Smooth muscle cell (in vitro differentiated cells): ENCODE data around the gene BRIP1. TPM values are rescaled to one million over a fixed set of nuclear protein-coding genes. Genes with fewer than 3 reads are reported as not detected.

Experiments
- DNase-seq: peaks from one replicate; lab custom pipeline; 2025; ENCODE audit not compliant: unreplicated experiment; lab: John Stamatoyannopoulos, UW
- H2AFZ ChIP-seq: fragments of 200-600 bp; sonication (generic); 2 replicates; pipeline ENCODE4 v1.6.0; 2016; ENCODE audit warnings: antibody characterized with exemption, low read depth, mild to moderate bottlenecking
- H3F3A ChIP-seq: fragments of 200-600 bp; sonication (generic); 2 replicates; pipeline ENCODE4 v1.6.0; 2017; ENCODE audit warnings: antibody characterized with exemption, low read depth
- H3K27ac ChIP-seq: fragments of 200-600 bp; sonication (generic); 2 replicates; pipeline ENCODE4 v1.5.1; 2016; ENCODE audit warnings: low read depth, mild to moderate bottlenecking
- H3K27me3 ChIP-seq: fragments of 200-600 bp; sonication (generic); 2 replicates; pipeline ENCODE4 v1.6.1; 2016; ENCODE audit warnings: low read depth, mild to moderate bottlenecking
- H3K36me3 ChIP-seq: fragments of 200-600 bp; sonication (generic); 2 replicates; pipeline ENCODE4 v1.5.1; 2016; ENCODE audit warnings: low read depth
- H3K4me1 ChIP-seq: fragments of 200-600 bp; sonication (generic); 2 replicates; pipeline ENCODE4 v1.5.1; 2016; ENCODE audit warnings: low read depth
- H3K4me2 ChIP-seq: fragments of 200-600 bp; sonication (generic); 2 replicates; pipeline ENCODE4 v1.6.0; 2016; ENCODE audit warnings: mild to moderate bottlenecking
- H3K4me3 ChIP-seq: fragments of 200-600 bp; sonication (generic); 2 replicates; pipeline ENCODE4 v1.5.1; 2016; ENCODE audit warnings: mild to moderate bottlenecking
- H3K79me2 ChIP-seq: fragments of 200-600 bp; sonication (generic); 2 replicates; pipeline ENCODE4 v1.6.0; 2016; ENCODE audit warnings: low read depth, mild to moderate bottlenecking
- H3K9ac ChIP-seq: fragments of 200-600 bp; sonication (generic); 2 replicates; pipeline ENCODE4 v1.6.0; 2016; ENCODE audit warnings: low read depth
- H3K9me3 ChIP-seq: fragments of 200-600 bp; sonication (generic); replicated peaks from 2 replicates; pipeline ENCODE4 v1.5.1; 2016; ENCODE audit warnings: low read depth
- H4K20me1 ChIP-seq: fragments of 200-600 bp; sonication (generic); 2 replicates; pipeline ENCODE4 v1.6.0; 2016; ENCODE audit warnings: low read depth
- WGBS: methylation state at CpG from one replicate; pipeline ENCODE4 v1.1.7; 2016; ENCODE audit warnings: low lambda C conversion rate; 5-methylcytosine and 5-hydroxymethylcytosine counted together
- polyA plus RNA-seq: library from polyadenylated mRNA; unstranded; fragments of >200 nt; fragmentation: Nextera tagmentation; extraction: Ambion mirVana; gene quantifications from 2 replicates; pipeline ENCODE4 v1.2.1, GENCODE V29; 2016
- total RNA-seq: library from RNA; depleted of rRNA; stranded (reverse); fragments of >200 nt; gene quantifications from 2 replicates; pipeline ENCODE4 v1.2.3, GENCODE V29; 2014
- TF ChIP-seq, protein P1 (sequence below): fragments of 200-600 bp; sonication (generic); IDR thresholded peaks from 2 replicates; pipeline ENCODE4 v1.5.1; 2017; ENCODE audit warnings: borderline replicate concordance, mild to moderate bottlenecking, antibody characterized with exemption; ENCODE audit not compliant: insufficient read depth, poor library complexity, severe bottlenecking

The BRIP1 gene
- total and polyA plus RNA-seq, 2 experiments from 2014 or later, result 0.71 to 9.1 TPM

DNA sequence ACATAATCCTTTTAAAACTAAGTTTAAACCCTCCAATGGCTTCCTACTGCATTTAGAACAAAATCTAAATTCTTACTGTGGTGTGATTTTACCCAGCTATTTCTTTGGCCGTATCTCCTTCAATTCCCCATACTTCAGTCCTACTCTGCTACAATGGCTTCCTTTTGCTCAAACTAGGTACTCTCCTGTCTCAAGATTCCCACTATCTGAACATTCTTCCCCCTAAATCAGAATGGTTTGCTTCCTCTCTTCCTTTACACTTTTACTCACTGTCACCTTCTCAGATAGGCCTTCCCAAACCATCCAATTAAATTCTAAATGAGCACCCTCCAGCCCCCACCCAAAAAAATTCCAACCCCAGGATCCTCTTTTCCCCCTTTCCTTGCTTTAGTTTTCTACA, 109.2 kb downstream of the BRIP1 start:
- TF ChIP-seq, protein P1, sequence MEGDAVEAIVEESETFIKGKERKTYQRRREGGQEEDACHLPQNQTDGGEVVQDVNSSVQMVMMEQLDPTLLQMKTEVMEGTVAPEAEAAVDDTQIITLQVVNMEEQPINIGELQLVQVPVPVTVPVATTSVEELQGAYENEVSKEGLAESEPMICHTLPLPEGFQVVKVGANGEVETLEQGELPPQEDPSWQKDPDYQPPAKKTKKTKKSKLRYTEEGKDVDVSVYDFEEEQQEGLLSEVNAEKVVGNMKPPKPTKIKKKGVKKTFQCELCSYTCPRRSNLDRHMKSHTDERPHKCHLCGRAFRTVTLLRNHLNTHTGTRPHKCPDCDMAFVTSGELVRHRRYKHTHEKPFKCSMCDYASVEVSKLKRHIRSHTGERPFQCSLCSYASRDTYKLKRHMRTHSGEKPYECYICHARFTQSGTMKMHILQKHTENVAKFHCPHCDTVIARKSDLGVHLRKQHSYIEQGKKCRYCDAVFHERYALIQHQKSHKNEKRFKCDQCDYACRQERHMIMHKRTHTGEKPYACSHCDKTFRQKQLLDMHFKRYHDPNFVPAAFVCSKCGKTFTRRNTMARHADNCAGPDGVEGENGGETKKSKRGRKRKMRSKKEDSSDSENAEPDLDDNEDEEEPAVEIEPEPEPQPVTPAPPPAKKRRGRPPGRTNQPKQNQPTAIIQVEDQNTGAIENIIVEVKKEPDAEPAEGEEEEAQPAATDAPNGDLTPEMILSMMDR, result no peak
- WGBS, result 93% methylated on average over 1 of the region's 1 CpG
- no peak overlapping the region for H3K27ac ChIP-seq

DNA sequence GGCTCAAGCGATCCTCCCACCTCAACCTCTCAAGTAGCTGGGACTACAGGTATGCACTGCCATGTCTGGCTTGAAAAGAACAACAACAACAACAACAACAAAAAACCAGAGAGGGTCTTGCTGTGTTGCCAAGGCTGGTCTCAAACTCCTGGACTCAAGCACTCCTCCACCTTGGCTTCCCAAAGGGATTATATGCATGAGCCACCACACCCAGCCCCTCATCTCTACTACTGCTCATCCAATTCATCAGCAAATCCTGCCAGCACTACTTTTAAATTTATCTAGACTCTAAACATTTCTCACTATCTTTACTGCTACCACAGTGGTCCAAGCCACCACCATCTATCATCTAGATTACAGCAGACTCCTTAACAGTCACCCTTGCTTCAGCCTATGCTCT, 109.6 kb downstream of the BRIP1 start:
- no peak overlapping the region for H3K4me2 ChIP-seq
- H3K27me3 ChIP-seq, result no peaks in the 10 kb centered on the region
- H3K4me3 ChIP-seq, result no peak overlapping the region
- H3K36me3 ChIP-seq, result peaks cover 5% of the 10 kb centered on the region
- no peaks in the 10 kb centered on the region for H3K4me1 ChIP-seq
- H3K79me2 ChIP-seq, result no peaks in the 10 kb centered on the region
- H3K9me3 ChIP-seq, result no peaks in the 10 kb centered on the region
- H3F3A ChIP-seq, result no peaks in the 10 kb centered on the region
- no peak for DNase-seq
- H2AFZ ChIP-seq, result no peak overlapping the region
- no peak overlapping the region for H3K9ac ChIP-seq
- TF ChIP-seq, protein P1, result no peak
- WGBS, result 100% methylated on average over 1 of the region's 1 CpG
- H3K27ac ChIP-seq, result no peak overlapping the region
- no peaks in the 10 kb centered on the region for H4K20me1 ChIP-seq

More for the DNA sequence above, 109.2 kb downstream of the BRIP1 start:
- Histone ChIP-seq H3K4me2 (no peak overlapping the region), H3K9ac (no peak overlapping the region), H3K27me3 (no peaks in the 10 kb centered on the region), H2AFZ (no peak overlapping the region), H3K36me3 (peaks cover 7% of the 10 kb centered on the region), H3F3A (no peaks in the 10 kb centered on the region), H3K9me3 (no peaks in the 10 kb centered on the region), H3K79me2 (no peaks in the 10 kb centered on the region), H3K4me1 (no peaks in the 10 kb centered on the region), H3K4me3 (no peak overlapping the region), H4K20me1 (no peaks in the 10 kb centered on the region)
- DNase-seq, result no peak

DNA sequence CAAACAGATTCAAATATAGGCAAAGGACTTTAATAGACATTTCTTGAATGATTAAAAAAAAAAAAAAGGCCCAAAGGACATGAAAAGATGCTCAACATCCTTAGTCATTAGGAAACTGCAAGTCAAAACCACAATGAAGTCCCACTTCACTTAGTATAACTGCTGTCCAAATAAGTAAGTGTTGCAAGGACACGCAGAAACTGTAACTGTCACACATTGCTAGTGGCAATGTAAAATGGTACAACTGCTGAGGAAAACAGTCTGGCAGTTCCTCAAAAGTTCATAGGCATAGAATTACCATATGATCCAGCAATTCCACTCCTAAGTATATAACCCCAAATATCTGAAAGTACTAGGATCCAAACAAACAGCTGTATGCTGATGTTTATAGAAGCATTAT, 112.7 kb downstream of the BRIP1 start:
- H3F3A ChIP-seq, result no peaks in the 10 kb centered on the region
- no peak overlapping the region for H3K27ac ChIP-seq
- H3K4me1 ChIP-seq, result no peaks in the 10 kb centered on the region
- H3K9ac ChIP-seq, result no peak overlapping the region
- no peak overlapping the region for H3K4me3 ChIP-seq
- H4K20me1 ChIP-seq, result no peaks in the 10 kb centered on the region
- H3K4me2 ChIP-seq, result no peak overlapping the region
- TF ChIP-seq, protein P1, result no peak
- peaks cover 12% of the 10 kb centered on the region for H3K36me3 ChIP-seq
- no peaks in the 10 kb centered on the region for H3K79me2 ChIP-seq
- H2AFZ ChIP-seq, result no peak overlapping the region
- no peak for DNase-seq
- WGBS, result 93% methylated on average over 1 of the region's 1 CpG
- no peaks in the 10 kb centered on the region for H3K27me3 ChIP-seq
- peaks cover 3% of the 10 kb centered on the region for H3K9me3 ChIP-seq

DNA sequence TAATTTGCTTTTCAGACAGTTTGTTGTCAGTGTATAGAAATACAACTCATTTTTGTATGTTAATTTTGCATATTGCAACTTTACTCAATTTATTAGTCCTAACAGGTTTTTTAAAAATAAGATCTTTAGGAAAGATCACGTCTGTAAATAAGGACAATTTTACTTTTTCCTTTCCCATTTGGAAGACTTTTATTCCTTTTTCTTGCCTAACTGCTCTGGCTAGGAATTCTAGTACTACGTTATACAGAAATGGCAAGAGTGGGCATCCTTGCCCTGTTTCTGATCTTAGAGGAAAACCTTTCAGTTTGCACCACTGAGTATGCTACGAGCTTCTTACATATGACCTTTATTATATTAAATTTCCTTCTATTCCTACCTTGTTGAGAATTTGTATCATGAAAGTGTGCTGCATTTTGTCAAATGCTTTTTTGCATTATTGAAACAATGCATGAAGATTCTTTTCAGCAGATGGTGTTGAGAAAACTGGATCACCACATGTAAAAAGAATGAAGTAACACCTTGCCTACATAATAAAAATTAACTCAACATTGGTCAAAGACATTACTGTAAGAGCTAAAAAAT, 113.4 kb downstream of the BRIP1 start:
- H3K27ac ChIP-seq, result no peak overlapping the region
- no peaks in the 10 kb centered on the region for H3K79me2 ChIP-seq
- TF ChIP-seq, protein P1, result no peak
- no peaks in the 10 kb centered on the region for H3F3A ChIP-seq
- DNase-seq, result no peak
- H3K4me3 ChIP-seq, result no peak overlapping the region
- no peaks in the 10 kb centered on the region for H4K20me1 ChIP-seq
- H3K4me1 ChIP-seq, result no peaks in the 10 kb centered on the region
- no peak overlapping the region for H3K4me2 ChIP-seq
- H2AFZ ChIP-seq, result no peak overlapping the region
- H3K9me3 ChIP-seq, result peaks cover 3% of the 10 kb centered on the region
- no peaks in the 10 kb centered on the region for H3K27me3 ChIP-seq
- H3K9ac ChIP-seq, result no peak overlapping the region
- H3K36me3 ChIP-seq, result peaks cover 12% of the 10 kb centered on the region
- WGBS, result 96% methylated on average over 3 of the region's 3 CpGs
